Globus pallidus (tissue), 1 donor: ENCODE results near the gene KRT7.
A peak's percentile ranks its signal among the peaks of the same experiment; 100 is the strongest.

Experiments
- DNase-seq: peaks from one replicate; pipeline ENCODE4 v3.0.0-alpha.2; 2015; ENCODE audit warnings: low spot score

Gene KRT7

DNA sequence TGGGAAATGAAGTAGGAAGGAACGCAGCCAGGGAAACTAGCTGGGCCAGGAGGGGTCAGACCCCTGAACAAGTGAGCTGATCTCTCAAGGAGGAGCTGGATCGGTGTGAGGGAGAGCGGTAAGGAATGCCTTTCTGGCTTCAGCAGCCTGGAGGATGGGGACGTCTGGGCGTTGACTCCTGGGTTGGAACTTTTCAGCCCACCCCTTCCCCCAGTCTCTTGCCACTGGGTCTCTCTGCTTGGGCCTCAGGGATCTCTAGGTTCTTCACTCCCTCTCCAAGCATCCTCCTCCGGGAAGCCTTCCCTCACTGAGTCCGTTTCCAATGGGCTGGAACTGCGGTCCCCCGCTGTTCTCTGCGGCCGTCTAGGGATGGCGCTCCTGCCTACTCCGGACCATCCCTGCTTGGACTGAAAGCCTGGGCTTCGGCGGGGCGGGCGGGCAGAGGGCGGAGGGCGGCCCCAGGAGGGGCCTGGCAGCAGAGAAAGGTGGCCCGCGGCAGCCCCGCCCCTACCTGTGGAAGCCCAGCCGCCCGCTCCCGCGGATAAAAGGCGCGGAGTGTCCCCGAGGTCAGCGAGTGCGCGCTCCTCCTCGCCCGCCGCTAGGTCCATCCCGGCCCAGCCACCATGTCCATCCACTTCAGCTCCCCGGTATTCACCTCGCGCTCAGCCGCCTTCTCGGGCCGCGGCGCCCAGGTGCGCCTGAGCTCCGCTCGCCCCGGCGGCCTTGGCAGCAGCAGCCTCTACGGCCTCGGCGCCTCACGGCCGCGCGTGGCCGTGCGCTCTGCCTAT, at the start of gene KRT7:
KRT7 (plus strand) TSS at position 570 of the 788 bp plus-strand sequence; CDS start at position 624, 54 bp downstream.
- no peak for DNase-seq

DNA sequence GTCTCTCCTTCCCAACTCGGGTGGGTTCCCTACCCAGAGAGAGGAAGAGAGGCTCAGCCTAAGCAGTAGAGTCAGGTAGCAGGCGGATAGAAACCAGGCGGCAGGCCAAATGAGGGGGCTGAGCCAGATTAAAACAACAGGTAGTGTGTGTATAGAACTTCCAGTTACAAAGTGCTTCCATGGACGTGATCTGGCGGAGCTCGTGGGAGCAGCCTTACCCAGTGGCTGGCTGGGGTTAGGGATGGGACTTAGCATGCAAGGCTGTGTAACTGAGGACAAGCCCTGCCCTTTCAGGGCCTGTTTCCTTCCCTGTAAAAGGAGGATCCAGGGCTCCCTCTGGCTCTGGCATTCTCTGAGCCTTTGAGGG, 49.5 kb upstream of the KRT7 start:
- no peak for DNase-seq

DNA sequence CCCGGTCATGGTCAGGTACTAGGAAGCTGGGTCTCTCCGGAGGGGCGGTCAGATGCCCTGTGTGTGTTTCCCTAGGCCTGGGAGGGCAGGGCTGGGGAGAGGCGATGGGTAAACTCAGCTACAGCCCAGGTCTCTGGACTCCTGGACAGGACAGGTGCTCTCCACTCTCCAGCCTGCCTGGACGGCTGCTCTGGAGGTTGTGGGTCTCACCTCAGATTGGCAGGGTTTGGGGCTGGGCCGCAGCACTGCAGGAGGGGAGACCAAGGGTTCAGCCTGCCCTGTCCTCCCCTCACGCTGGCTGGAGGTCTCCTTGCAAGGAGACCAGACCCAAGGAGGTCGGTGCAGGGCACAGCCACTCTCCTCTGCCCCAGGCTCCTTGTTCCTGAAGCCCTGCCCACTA, 49.1 kb upstream of the KRT7 start:
- no peak for DNase-seq

DNA sequence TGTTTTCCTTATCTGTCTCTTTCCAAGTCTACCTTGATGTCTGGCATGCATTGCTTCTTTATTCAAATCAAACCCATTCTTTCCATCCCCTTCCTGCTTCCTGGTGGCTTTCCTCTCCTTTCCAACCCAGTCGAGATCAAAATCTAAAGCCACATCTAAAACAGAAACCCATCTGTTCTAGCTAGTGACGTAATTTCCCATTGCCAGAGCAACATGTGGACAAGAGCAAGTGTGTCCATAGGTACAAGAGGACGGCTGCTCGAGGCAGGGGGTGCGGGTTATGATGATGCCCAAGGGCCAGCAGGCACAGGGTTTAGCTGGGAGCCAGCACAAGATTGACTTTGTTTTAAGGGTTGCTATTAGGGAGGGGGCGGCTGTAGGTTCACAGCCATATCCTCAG, 48.2 kb upstream of the KRT7 start:
- no peak for DNase-seq

DNA sequence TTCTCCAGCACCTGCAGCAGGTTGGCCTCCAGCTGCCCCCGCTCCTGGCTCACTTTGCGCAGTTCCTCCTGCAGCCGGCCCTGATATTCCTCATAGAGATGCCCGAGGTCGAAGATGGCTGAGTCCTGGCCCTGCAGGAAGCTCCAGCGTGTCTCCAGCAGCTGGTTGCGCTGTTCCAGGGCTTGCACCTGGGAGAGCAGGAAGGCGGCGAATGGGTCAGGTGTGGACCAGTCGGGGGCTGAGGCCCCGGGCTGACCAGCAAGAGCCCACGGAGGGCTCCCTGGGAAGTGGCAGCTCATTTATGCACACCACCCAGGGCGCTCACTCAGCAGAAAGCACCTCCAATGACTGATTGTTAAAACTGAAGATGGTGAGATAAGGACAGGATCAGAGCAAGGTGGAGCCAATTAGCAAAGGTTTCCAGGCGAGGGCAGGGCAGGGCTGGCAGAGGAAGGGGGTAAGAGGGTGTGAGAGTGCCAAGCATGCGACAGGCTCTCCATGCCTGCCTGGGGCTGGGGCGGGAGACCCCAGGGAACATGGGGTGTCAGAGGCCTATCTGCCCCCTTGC, 47.6 kb upstream of the KRT7 start:
- DNase-seq, result no peak

DNA sequence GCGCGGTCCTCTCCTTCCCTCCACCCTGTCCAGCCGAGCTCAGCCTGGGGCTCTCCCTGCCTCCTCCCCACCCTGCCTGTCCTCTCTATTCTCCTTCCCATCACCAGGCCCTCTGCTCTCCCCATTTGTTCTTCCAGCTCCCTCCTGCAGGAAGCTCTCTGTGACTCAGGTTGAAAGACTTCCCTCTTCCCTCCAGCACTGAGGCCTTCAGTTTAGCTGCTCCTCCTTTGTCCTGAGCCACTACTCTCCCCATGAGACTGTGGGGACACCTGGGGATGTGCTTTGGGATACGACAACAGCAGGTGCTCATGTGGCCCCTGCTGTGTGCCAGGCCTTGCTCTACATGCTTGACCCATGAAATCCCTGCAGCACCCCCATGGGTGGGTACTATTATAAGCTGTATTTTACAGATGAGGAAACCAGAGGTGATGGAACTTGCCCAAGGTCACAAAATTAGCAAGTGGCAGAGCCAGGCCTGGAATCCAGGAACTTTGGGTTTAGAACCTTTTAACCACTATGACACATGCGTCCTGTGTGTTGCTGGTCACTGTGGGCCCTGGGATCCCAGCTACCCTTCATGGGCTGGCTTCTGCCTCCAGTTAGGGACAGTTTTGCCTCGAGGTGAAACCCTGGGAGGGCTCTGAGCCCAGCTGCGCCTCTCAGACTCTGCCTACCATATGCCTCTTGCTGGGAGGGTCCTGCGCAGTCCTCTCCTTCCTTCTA, 46.8 kb upstream of the KRT7 start:
- DNase-seq, result no peak

DNA sequence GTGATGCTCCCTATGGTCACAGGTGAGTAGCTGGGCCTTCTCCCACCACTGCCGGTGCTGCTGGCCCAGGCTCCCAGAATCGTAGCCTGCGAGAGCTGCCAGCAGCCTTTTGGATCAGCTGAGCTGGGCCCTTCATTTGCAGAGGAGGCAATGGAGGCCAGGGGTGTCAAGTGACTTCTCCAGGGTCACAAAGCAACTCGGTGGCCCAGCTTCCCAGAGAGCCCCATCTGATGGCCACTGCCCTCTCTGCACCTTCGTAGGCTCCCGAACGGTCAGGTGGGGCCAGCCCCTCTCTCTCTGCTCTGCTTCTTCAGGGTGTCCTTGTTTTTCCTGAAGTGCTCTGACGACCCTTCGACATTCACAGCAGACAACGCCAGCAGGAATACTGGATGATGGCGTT, 45.8 kb upstream of the KRT7 start:
- DNase-seq, result no peak

DNA sequence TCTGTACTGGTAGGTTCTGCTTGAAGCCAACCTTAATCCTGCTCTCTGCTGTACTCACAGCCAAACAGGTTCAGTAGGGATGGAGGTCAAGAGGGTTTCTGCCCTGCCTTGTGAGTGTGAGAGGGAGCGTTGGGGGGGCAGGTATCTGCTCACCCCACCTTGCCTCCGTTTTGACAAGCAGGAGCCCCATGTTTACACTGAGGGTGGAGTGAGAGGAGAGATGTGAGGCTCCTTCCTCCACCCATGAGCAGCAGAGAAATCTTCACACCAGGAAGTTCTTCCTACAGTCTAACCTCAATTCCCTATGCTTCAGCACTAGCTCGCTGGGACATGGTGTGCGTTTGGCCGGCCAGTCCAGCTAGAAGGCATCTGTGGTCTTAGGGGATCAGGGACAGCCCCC, 45.4 kb upstream of the KRT7 start:
- DNase-seq, result no peak

DNA sequence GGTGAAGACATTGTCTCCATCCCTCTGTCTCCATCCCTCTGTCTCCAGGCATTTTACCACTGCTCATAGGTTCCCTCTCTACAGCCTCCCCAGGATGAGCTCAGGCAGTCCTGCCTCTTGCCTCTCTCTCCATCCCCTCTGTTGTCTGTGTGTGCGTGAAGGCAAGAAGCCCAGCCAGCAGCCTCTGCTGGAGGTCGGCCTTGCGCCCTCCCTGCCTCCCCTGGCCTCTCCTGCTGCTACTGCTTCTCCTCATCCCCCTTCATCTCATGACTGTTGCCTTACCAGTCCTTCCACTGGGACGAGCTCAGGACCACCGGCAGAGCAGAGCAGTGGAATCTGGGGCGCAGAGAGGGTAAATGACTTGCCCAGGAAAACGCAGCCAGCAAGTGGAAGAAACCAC, 44.4 kb upstream of the KRT7 start:
- DNase-seq, result no peak

DNA sequence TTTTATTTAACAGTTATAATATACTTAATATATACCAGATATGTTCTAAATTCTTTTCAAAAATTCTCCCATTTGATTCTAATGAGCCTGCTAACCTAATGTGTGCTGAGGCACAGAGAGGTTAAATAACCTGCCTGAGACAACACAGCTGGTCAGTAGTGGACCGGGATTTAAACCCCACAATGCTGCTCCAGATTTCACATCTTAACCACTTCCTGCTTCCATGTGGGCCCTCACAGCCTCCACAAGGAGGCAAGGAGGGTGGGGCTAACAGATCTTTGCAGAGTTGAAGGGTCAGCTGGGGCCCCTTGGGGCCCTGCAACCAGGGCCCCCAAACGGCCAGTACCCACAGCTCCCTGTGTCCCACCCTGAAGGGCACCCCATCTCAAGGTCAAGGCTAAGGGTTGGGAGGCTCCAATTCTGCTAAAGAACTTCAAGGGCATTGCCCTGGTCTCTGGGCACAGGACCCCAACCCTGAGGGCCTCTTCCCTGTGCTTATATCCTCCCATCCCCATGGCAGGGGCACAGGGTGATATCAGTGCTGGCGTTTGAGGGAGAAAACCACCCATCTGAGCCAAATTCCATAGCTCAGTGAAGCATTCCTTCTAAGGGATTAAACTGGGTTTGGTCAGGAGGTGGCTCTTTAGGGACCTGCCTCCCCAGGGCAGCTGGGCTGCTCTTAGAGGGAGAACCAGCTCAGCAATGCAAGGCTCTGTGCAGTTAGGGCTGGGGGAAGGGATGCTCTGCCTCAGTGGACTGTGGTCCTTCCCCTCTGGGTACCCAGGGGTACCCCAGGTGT, 43.5 kb upstream of the KRT7 start:
- DNase-seq, result no peak

DNA sequence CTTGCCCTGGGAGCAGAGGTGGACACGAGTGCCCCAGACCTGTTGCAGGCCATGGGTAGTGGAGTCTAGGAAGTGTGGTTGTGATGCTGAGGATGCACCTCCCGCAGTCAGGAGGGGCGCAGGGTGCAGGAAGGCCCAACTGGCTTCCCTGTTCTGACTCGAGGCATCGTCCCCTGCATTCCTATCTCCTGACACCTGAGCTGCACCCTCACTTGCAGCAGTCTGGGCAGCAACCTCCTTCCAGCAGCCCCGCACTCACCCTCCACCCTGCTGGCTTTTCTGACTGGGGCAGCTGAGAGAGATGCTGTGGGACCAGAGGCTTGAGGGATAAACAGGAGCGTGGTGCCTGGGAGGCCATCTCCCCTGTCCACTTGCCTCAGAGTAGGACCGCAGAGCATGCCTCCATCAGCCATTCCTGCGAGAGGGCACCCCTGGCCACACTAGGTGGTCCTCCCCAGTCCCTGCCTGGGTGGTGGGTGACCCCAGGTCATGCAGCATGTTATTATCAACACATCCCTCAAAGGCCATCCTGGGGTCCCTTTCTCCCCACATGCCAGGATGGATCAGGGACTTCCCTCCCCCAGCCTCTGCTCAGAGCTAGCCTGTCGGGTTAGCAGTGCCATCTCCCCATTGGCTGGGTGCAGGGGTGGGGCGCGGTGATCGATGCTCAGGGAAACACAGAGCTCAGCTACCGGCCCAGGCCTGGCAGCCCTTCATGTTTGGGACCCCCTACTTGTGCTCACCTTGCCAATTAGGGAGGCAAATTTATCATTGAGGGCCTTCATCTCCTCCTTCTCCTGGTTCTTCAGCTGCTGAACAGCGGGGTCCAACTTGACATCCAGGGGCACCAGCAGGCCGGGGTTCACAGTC, 41.9 kb upstream of the KRT7 start:
- DNase-seq, result no peak

DNA sequence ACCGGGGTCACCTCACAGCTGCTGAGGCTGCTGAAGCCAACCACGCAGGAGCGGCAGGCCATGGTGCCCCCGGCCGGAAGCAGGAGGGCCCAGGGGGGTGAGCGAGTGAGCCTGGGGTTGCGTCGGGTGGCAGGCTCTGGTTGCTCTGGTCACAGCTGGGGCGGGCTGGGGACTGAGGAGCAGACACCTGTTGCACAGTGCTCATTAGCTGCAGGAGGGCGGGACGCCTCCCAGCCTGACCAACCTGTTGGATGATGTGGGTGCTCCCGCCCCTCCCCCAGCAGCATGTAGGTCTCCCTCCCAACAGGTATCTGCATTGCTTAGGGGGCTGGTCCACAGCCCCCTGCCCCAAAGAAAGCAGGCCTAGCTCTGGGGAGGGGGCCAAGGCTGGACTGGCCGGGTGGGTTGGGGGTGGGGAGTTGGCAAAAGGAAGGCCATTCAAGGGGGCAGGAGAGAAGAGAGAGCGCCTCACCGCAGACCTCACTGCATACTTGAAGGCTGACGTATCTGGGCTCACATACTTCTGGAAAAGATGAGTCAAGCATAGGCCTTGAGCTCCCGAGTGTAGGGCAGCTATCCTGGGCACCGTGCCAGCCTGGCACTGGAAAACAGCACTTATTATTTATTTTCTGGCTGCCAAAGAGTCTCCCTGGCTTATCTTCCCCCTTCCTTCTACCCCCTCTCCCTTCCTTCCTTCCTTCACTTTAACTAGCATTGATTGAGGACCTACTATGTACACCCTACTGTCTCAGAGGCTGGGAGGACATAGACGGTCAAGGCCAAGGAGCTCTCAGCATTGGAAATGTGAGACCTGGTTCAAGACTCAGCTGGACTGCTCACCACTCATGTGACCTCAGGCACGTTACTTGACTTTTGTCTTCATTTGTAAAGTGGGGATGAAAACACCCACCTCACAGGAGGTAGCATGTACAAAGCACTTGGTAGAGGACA, 40.9 kb upstream of the KRT7 start, which contains the start of gene KRT80:
KRT80 (minus strand) TSS at position 174 of the 951 bp plus-strand sequence; CDS start at position 62, 112 bp downstream.
- peak; percentile 57 for DNase-seq

DNA sequence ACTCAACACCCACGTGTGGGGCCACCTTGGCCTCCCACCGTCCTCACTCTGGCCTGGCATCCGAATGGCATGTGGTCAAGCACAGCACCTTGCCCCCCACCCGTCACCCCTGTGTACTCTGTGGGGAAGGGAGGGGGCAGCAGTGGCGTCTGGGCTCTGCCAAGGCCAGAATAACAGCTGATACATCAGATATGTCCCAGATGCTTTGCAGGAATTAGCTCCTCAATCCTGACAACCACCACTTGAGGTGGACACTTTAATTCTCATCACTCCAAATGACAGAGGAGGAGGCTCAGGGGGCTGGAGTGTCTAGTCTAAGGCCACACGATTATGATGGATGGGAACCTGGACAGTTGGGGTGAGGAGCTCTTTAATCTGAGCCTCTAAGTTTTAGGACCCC, 39.5 kb upstream of the KRT7 start:
- no peak for DNase-seq

DNA sequence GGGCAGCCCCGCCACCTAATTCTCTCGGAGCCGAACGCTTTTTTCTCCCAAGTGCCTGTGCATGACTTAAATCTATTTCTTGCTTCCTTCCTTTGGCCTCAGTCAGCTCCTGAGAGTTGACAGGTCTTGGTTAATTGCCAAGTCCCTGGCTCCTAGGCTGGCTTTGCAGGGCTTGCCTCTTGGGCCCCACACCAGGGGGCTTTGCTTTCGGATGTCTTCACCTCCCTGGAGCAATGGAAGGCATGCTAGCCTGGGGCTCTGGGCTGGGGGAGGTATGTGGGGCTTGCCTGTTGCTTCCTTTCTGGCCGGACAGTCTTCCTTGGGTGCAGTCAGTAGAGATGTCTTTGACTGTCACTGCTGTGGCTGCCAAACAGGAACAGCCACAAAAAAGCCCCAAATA, 39.1 kb upstream of the KRT7 start:
- no peak for DNase-seq

DNA sequence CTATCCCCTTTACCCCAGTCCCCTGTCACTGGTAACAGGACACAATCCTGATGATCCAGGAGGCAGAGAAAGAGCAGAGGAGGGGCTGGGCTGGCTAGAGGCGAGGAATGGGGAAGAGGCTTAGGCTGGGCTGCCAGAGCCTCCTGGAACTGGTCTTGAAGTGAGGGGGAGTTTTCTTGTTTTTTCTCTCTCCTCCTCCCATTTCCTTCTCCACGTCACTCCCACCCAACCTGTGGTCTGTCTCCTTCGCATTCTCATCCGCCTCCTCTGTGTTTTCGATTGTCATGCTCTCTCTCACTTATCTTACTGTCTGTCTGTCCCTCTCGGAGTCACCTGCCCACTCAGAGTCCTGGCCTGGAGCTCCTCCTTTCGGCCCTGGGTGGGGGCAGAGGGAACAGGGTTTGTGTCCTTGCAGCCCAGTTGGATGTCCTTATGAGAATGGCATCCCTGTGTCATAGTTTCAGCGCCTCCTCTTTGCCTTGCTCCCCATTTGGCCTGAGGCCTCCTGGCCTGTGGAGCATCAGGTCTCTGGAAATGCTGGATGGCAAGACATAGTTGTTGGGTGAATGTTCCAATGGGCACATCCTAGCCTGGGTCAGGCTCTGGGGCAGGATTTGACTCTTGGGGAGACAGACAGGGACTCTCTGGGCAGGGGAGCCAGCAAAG, 37.8 kb upstream of the KRT7 start:
- no peak for DNase-seq

DNA sequence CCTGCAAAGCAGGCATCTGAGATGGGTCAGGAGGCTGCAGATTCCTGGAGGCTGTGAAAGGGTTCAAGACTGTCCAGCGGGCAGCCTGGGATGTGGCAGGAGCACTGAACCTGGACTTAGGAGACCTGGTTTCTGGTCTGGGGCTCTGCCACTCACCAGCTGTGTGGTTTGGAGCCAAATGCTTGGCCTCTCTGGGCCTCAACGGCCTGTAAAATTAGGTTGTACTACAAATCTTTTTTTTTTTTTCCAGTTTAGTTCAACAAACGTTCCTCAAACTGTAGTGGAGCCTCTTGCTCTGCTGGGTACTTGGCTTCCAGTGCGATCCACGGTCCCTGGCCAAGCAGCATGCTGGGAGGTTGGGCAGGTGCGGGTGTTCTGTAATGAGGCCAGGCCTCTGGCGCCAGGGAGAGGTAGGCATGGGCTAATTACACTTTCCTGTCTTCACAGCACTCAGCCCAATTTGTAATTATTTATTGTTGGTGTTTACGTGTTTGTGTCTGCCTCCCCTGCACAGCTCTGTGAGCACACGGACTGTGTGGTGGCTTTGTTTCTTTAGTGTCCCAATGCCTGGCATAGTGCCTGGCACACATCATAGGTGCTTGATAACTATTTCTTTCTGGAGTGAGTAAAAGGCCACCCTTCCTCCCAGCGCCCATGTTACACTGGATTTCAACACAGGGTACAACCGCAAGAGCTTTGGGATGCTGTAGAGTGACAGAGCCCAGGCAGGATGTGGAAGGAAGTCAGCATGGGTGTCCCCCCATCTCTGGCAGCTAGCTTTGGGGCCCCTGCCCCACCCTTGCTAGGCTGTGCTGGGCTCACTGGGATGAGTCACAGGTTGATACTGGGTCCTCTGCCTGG, 35.4 kb upstream of the KRT7 start:
- no peak for DNase-seq

DNA sequence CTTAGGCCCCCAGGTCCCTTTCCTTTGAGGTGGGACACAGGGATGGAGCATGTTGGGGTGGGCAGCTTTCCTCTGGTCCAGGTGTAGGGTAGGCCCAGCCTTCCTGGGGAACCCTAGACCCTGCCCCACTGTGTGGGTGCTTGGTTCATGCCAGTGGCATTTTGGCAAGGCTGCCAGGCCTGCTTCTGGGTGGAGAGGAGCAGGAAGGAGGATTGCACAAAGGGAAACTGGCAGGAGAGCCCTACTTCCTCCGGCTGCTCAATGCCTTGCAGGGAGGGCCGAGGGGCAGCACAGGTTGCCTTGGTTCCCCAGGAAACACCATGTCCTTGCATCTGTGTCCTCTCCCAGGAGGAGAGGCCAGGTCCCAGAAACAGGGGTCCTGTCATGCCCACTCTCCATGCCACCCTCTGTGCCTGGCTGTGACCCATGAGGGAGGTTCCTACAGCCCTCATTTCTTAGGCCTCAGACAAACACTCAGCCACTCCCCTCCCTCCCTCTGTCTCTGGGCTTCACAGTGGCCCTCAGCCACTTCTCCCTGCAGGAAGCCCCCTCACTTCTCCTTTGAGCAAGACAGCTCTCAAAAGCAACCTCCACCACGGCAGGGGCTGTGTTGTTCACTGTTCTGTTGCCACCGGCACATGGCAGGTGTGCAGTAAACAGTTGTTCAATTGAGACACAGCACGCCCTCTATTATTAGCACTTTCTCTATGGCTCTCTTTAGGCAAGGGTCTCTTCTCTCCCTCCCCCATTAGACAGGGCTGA, 34.4 kb upstream of the KRT7 start:
- no peak for DNase-seq
